Measurements from ENCODE around the gene RASSF4.

DNA sequence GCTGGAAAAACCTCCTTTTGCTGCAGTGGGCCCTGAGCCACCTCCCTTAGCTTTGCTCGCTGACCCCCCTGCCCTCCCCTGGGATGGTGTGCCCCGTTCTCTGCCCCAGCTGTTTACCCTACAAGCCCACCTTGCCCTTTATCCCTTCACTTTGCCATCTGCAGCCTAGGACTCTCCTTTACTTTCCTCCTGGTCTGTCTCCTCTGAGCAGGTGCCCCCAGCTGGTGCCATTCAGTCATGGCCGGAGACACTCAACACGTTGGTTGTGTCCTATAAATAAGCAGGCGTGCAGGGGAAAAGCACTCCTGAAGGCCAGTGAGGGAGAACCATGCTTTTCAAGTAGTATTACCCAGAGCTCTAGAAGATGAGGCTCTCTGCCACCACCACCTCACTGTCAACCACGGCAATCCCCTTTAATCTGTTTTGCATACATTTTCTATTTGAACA is 6.1 kb downstream of the RASSF4 start:
- TF ChIP-seq, protein P1, sequence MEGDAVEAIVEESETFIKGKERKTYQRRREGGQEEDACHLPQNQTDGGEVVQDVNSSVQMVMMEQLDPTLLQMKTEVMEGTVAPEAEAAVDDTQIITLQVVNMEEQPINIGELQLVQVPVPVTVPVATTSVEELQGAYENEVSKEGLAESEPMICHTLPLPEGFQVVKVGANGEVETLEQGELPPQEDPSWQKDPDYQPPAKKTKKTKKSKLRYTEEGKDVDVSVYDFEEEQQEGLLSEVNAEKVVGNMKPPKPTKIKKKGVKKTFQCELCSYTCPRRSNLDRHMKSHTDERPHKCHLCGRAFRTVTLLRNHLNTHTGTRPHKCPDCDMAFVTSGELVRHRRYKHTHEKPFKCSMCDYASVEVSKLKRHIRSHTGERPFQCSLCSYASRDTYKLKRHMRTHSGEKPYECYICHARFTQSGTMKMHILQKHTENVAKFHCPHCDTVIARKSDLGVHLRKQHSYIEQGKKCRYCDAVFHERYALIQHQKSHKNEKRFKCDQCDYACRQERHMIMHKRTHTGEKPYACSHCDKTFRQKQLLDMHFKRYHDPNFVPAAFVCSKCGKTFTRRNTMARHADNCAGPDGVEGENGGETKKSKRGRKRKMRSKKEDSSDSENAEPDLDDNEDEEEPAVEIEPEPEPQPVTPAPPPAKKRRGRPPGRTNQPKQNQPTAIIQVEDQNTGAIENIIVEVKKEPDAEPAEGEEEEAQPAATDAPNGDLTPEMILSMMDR (optimal IDR thresholded peaks at IDR 0.05 in 1 of 3, IDR thresholded peaks at IDR 0.05 in 1 of 3, conservative IDR thresholded peaks at IDR 0.05 in 1 of 3; ENCODE audit: extremely low read depth in 1 of 3, insufficient read depth in 2 of 3, low read length in 3 of 3), result no peak
- TF ChIP-seq EZH2 (IDR thresholded peaks at IDR 0.05; ENCODE audit: low read length), result no peak
